Fibroblast of villous mesenchyme (primary cell): Measurements from ENCODE around the gene VEGFB. TPM values are rescaled to one million over a fixed set of nuclear protein-coding genes. Genes with fewer than 3 reads are reported as not detected.

ENCODE experiments used
- DNase-seq: peaks from one replicate; pipeline ENCODE4 v3.0.0-alpha.2; 2010; ENCODE audit warnings: low read depth
- H3K4me3 ChIP-seq: 2 replicates; pipeline ENCODE4 v1.5.1; 2011; ENCODE audit warnings: low read depth, mild to moderate bottlenecking, low read length
- total RNA-seq: library from RNA; depleted of rRNA; stranded (reverse); fragments of >200 nt; gene quantifications from 2 replicates; pipeline ENCODE4 v1.2.3, GENCODE V29; 2012
- TF ChIP-seq, protein P1 (sequence below): IDR thresholded peaks from 2 replicates; pipeline ENCODE4 v1.5.1; 2012; ENCODE audit warnings: low read depth, mild to moderate bottlenecking, low read length; ENCODE audit not compliant: insufficient read depth

The VEGFB gene
- total RNA-seq, 1 donor: 17.7 TPM

DNA sequence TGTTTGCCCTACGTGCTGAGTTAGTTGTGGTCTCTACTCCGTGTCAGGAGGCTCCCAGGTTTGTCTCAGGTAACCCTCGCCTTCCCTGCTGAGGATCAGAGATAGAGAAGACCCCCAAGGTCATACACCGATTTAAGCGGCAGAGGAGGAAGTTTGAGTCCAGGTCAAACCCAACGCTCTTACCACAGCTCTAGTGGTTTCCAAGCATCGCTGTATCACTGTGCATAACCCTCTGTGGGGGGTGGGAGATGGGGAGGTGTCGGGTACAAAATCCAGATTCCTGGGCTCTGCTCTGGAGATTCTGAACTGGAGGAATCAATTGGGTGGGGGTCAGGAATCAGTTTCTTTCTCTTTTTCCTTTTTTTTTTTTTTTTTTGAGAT lies 3.4 kb upstream of the VEGFB start:
- TF ChIP-seq, protein P1, sequence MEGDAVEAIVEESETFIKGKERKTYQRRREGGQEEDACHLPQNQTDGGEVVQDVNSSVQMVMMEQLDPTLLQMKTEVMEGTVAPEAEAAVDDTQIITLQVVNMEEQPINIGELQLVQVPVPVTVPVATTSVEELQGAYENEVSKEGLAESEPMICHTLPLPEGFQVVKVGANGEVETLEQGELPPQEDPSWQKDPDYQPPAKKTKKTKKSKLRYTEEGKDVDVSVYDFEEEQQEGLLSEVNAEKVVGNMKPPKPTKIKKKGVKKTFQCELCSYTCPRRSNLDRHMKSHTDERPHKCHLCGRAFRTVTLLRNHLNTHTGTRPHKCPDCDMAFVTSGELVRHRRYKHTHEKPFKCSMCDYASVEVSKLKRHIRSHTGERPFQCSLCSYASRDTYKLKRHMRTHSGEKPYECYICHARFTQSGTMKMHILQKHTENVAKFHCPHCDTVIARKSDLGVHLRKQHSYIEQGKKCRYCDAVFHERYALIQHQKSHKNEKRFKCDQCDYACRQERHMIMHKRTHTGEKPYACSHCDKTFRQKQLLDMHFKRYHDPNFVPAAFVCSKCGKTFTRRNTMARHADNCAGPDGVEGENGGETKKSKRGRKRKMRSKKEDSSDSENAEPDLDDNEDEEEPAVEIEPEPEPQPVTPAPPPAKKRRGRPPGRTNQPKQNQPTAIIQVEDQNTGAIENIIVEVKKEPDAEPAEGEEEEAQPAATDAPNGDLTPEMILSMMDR: no peak
- no peak for DNase-seq
- peak overlapping the region; percentile 67 for H3K4me3 ChIP-seq

DNA sequence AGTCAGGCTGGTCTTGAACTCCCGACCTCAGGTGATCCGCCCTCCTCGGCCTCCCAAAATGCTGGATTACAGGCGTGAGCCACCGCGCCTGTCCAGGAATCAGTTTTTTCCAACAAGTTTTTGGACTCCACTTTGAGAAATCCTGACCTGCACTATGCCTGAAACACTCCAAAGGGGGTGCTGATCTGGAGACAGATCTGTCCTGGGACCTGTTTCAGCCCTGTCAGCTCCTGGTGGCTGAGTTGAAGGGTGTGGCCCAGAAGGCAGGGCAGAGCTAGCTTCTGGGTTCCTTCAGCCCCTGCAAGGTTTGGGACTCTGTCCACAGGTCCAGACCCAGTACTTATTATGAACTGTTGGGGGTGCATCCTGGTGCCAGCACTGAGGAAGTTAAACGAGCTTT lies 2.8 kb upstream of the VEGFB start:
- no peak for DNase-seq
- TF ChIP-seq, protein P1: no peak
- H3K4me3 ChIP-seq: no peak overlapping the region

DNA sequence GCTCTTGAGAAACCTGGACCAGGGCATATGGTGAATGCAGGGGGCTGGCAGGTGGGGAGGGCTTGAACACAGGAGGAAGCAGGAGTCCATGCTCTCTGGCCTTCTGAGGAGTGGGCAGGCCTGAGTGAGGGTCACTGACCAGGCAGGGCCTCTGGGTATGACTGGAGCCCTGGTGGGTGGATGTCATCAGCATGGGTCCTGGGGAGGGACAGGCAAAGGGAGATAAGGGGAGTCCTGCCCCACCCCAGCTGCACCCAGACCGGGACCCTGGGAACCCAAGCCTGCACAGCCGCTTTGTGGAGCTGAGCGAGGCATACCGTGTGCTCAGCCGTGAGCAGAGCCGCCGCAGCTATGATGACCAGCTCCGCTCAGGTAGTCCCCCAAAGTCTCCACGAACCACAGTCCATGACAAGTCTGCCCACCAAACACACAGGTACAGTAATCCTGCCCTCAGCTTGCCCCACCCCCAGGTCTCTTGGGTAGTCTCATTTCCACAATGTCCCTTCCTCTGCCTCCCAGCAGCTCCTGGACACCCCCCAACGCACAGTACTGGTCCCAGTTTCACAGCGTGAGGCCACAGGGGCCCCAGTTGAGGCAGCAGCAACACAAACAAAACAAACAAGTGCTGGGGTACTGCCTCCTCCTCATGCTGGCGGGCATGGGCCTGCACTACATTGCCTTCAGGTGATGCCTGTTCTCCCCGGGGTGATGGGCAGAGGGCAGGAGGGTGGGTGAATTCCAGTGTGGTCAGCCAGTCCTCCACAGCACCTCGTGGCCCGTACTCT lies 2.0 kb upstream of the VEGFB start:
- TF ChIP-seq, protein P1: no peak
- DNase-seq: no peak
- H3K4me3 ChIP-seq: no peak overlapping the region

DNA sequence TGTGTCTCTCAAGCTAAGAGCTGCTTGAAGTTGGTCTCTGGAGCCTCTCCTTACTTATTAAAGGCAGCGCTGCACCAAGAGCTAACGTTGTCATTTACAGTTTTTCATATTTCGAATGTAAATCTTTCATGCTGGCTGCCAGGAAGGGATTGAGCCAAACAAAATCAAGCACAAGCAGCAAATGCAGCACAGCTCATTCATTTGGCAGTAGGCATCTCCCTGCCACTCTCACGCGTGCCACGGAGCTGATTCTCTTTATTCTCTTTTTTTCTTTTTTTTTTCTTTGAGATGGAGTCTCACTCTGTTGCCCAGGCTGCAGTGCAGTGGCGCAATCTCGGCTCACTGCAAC lies 1.4 kb upstream of the VEGFB start:
- DNase-seq: no peak
- H3K4me3 ChIP-seq: no peak overlapping the region
- TF ChIP-seq, protein P1: no peak

DNA sequence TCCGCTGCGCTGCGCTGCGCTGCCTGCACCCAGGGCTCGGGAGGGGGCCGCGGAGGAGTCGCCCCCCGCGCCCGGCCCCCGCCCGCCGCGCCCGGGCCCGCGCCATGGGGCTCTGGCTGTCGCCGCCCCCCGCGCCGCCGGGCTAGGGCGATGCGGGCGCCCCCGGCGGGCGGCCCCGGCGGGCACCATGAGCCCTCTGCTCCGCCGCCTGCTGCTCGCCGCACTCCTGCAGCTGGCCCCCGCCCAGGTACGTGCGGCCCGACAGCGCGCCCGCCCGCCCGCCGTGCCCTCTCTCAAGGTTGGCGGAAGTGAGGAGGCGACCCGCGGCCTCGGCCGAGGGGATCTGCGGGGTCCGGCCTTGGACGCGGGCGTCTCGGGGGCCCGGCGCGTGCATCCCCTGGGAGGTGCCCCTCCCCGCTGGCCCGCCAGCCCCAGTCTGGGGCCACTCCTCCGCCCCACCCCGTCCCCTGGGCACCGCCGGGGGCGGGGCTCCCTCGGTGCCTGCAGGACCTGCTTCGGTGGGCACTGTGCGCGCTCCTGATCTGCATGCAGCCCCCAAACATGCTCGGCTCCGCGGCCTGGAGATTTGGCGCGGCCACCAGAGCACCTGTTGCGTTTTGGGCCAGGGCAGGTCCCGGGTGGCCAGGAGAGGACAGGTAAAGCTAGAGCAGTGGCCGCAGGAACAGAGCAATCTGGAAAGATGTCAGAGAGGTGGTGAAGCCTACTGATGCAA lies 429 bp downstream of the VEGFB start:
- peak overlapping the region; percentile 68 for H3K4me3 ChIP-seq
- DNase-seq: no peak
- TF ChIP-seq, protein P1: no peak

DNA sequence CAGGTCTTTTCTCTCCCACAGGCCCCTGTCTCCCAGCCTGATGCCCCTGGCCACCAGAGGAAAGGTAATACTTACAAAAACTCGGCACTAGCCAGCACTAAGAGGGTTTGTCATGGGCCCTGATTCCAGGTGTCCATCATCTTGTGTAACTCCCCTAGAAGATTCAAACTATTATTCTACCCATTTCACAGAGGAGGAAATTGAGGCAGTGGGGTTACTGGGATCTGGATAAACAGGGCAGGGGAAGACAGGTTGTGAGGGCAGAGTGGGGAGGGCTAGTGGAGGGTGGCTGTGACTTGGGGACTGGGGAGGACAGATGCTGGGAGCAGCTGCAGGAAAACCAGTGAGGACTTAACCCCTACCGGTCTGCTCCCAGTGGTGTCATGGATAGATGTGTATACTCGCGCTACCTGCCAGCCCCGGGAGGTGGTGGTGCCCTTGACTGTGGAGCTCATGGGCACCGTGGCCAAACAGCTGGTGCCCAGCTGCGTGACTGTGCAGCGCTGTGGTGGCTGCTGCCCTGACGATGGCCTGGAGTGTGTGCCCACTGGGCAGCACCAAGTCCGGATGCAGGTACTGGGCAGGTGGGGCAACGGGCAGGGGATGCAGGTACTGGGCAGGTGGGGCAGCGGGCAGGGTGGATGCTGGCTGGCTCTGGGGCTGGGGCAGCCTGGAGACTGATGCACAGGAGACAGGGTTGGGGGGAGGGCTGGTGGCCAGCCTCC lies 1.2 kb downstream of the VEGFB start:
- TF ChIP-seq, protein P1: no peak
- peak overlapping the region; percentile 68 for H3K4me3 ChIP-seq
- DNase-seq: no peak
